ENCODE data around the gene DOCK4. TPM values are rescaled to one million over a fixed set of nuclear protein-coding genes. Genes with fewer than 3 reads are reported as not detected.
A peak's percentile ranks its signal among the peaks of the same experiment; 100 is the strongest.

DOCK4 gene
- total RNA-seq, 1 experiment from 2014 or later, result 20.4 TPM

GRCh38 chr7:112104120-112104519 is 102.1 kb downstream of the DOCK4 start:
- ChIA-PET POLR2A (no interaction called here), CTCF (no interaction called here)
- no peaks in the 10 kb centered on the region for H3K36me3 Mint-ChIP-seq
- no peak for TF ChIP-seq SMAD4 (CRISPR knock-in tag; IDR thresholded peaks at IDR 0.05)
- TF ChIP-seq ATF3 (CRISPR knock-in tag; conservative IDR thresholded peaks at IDR 0.05), result no peak
- TF ChIP-seq CREB1 (CRISPR knock-in tag; IDR thresholded peaks at IDR 0.05), result no peak
- no peak for TF ChIP-seq RORB (CRISPR knock-in tag; IDR thresholded peaks at IDR 0.05)
- no peak for TF ChIP-seq IRF2 (CRISPR knock-in tag; IDR thresholded peaks at IDR 0.05; ENCODE audit: borderline replicate concordance, low read depth)
- no peak for TF ChIP-seq FOXJ3 (CRISPR knock-in tag; IDR thresholded peaks at IDR 0.05; ENCODE audit: borderline replicate concordance)
- no peak for TF ChIP-seq SP1 (CRISPR knock-in tag; conservative IDR thresholded peaks at IDR 0.05)
- no peak for TF ChIP-seq FOXP4 (CRISPR knock-in tag; IDR thresholded peaks at IDR 0.05)
- no peak for TF ChIP-seq ZNF232 (CRISPR knock-in tag; IDR thresholded peaks at IDR 0.05)
- no peak for TF ChIP-seq GABPB1 (CRISPR knock-in tag; IDR thresholded peaks at IDR 0.05)
- TF ChIP-seq CDX4 (CRISPR knock-in tag; IDR thresholded peaks at IDR 0.05; ENCODE audit: borderline replicate concordance), result no peak
- TF ChIP-seq NFATC4 (CRISPR knock-in tag; IDR thresholded peaks at IDR 0.05), result no peak
- TF ChIP-seq FOXK1 (CRISPR knock-in tag; IDR thresholded peaks at IDR 0.05), result no peak
- no peak for TF ChIP-seq ZNF396 (CRISPR knock-in tag; IDR thresholded peaks at IDR 0.05; ENCODE audit: borderline replicate concordance)
- TF ChIP-seq PRRX2 (CRISPR knock-in tag; IDR thresholded peaks at IDR 0.05), result no peak
- no peak for TF ChIP-seq USF2 (CRISPR knock-in tag; IDR thresholded peaks at IDR 0.05)
- TF ChIP-seq NFE2L1 (CRISPR knock-in tag; IDR thresholded peaks at IDR 0.05), result no peak
- H3K9me3 Mint-ChIP-seq, result no peaks in the 10 kb centered on the region
- H3K27me3 Mint-ChIP-seq (ENCODE audit: low read depth), result no peaks in the 10 kb centered on the region
- H3K27ac Mint-ChIP-seq, result no peak overlapping the region
- H3K4me3 Mint-ChIP-seq, result no peak overlapping the region
- peaks cover 28% of the 10 kb centered on the region for H3K4me1 Mint-ChIP-seq
- ATAC-seq, result no peak
- no peak for DNase-seq (ENCODE audit: low spot score)

- H3K27ac Mint-ChIP-seq, result peak overlapping the region; percentile 64; the same call in 1 of the 2 replicates
- ATAC-seq, result peak; percentile 70
- no peak for DNase-seq (ENCODE audit: low spot score)
- TF ChIP-seq CDX4 (CRISPR knock-in tag; IDR thresholded peaks at IDR 0.05; ENCODE audit: borderline replicate concordance) (no peak), ZNF317 (CRISPR knock-in tag; IDR thresholded peaks at IDR 0.05; ENCODE audit: borderline replicate concordance, low read depth) (no peak), ZNF281 (CRISPR knock-in tag; IDR thresholded peaks at IDR 0.05) (no peak), AFF4 (CRISPR knock-in tag; IDR thresholded peaks at IDR 0.05; ENCODE audit: borderline replicate concordance) (no peak), NR3C1 (CRISPR knock-in tag; conservative IDR thresholded peaks at IDR 0.05; ENCODE audit: low read depth) (no peak), ZNF425 (CRISPR knock-in tag; conservative IDR thresholded peaks at IDR 0.05) (no peak), NFYB (CRISPR knock-in tag; conservative IDR thresholded peaks at IDR 0.05; ENCODE audit: low read depth) (no peak)
Measured at GRCh38 chr7:112103246-112103645, 103.0 kb downstream of the DOCK4 start.

More at GRCh38 chr7:112103246-112103645, 103.0 kb downstream of the DOCK4 start:
- no peak overlapping the region for H3K4me3 Mint-ChIP-seq
- H3K36me3 Mint-ChIP-seq, result no peaks in the 10 kb centered on the region
- H3K9me3 Mint-ChIP-seq, result no peaks in the 10 kb centered on the region
- H3K27me3 Mint-ChIP-seq (ENCODE audit: low read depth), result no peaks in the 10 kb centered on the region
- ChIA-PET CTCF (interaction anchor here (0.7 kb wide), 2 partner anchors 44 to 192 kb away, joined by 3 to 8 read pairs; no protein-coding TSS in a partner anchor), POLR2A (interaction anchor here (0.6 kb wide), 1 partner anchor 85 kb away, joined by 4 read pairs; no protein-coding TSS in a partner anchor)
- peaks cover 26% of the 10 kb centered on the region for H3K4me1 Mint-ChIP-seq
